NCI-H524 (cell line): ENCODE measurements around the gene SDK2.
"Not testable (repeated sequence)": the region's sequence is repeated elsewhere in the genome, so short reads cannot be mapped to it uniquely, and the experiment has no call there.

Source experiments
- DNase-seq, 2 experiments: peaks; one replicate each; lab custom pipeline; 2025; lab: John Stamatoyannopoulos, UW

SDK2 gene

GRCh38 chr17:73325527-73325842, 318.8 kb downstream of the SDK2 start:
- no peak for DNase-seq

GRCh38 chr17:73324711-73325526, 319.3 kb downstream of the SDK2 start:
- no peak for DNase-seq

DNA sequence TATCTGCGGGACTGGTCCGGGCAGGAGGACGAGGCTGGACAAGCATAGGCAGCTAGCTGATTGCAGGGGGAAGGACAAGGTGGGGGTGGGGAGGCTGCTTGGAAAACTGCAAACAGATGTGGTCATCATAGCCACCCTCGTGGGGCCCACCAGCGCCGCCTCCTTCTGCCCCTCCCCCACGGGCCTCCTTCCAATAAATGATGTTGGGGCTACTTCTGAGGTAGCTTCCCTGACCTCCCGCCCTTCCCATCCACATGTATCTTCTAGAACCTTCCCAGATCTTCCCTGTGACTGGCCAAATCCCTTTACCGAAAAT, 320.1 kb downstream of the SDK2 start:
- DNase-seq = no peak

DNA sequence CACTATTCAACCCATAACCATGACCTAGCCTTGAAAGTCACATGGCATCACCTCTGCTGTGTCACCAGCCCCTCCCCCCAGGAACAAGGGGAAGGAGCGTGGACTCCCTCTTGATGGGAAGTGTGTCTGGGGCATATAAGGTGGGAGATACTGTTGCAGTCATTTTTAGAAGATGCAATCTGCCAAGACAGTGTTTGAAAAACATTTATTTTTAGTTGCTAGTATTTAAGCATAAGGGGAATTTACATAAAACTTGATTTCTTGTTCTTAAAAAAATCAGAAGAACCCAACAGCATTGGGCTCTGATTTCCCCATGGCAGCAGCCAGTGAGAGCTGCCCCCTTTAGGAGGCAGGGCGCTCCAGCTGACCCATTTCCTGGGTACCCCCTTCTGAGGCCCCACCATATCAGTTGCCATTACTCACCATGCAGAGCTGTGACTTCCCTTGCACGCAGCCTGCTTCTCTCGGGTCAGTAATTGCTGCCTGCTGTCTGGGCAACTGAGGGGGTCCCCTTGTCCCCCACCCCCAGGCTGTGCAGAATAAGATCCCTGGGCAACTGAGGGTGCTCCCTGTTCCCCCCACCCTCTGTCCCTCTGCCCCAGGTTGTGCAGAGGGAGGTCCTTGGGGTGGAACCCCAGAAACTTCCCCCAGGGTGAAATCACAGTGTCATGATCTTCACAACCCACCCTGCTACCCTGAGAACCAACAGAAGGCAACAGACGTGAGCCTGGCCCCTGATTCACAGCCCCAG, 320.7 kb downstream of the SDK2 start:
- no peak for DNase-seq

GRCh38 chr17:73320601-73321264, 323.5 kb downstream of the SDK2 start:
- no peak for DNase-seq

DNA sequence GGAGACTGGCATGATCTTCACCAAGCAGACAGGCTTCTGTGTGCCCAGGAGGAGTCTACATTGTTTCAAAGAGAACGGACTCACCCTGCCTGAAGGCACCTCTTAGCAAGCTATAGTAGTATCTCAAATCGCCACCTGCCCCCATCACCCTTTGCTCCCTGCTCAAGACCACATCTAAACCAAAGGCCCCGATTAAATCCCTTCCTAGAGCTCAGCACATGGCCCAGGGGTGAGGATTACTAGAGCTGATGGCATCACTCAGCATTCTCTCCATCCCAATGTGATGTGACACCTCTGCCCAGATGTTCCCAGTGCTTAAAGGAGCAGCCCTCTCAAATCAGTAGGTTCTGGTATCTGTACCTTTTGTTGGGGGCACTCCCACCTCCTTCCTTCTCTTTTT, 324.5 kb downstream of the SDK2 start:
- DNase-seq = no peak

DNA sequence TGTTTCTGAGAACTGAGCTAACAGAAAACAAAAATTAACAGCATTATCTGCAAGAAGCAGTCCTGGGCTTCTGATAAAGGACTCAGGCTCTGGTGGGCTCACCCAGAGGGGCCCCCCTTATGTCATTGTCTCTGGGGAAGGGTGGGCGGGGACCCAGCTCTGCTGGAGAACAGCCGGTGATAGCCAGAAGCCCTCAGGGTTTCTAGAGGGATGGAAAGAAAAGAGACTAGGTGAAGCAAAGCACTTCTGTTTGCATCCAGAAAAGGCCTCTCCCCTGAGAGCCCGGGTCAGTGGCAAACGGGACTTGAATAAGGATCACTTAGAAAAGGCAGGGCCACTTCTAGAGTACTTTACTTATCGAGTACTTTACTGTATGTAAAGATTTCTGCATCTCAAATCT, 325.4 kb downstream of the SDK2 start:
- no peak for DNase-seq

DNA sequence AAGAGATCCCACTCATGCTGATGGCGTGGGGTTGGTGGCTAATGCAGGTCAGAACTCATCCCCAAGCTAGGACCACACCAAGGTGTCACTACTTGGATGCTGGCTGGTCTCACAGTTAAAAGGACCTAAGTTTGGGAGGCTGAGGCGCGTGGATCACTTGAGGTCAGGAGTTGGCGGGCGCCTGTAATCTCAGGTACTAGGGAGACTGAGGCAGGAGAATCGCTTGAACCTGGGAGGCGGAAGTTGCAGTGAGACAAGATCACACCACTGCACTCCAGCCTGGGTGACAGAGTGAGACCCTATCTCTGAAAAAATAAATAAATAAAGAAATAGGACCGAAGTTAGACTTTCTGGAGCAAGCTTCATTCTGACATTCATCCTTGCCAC, 325.8 kb downstream of the SDK2 start:
- DNase-seq = no peak

DNA sequence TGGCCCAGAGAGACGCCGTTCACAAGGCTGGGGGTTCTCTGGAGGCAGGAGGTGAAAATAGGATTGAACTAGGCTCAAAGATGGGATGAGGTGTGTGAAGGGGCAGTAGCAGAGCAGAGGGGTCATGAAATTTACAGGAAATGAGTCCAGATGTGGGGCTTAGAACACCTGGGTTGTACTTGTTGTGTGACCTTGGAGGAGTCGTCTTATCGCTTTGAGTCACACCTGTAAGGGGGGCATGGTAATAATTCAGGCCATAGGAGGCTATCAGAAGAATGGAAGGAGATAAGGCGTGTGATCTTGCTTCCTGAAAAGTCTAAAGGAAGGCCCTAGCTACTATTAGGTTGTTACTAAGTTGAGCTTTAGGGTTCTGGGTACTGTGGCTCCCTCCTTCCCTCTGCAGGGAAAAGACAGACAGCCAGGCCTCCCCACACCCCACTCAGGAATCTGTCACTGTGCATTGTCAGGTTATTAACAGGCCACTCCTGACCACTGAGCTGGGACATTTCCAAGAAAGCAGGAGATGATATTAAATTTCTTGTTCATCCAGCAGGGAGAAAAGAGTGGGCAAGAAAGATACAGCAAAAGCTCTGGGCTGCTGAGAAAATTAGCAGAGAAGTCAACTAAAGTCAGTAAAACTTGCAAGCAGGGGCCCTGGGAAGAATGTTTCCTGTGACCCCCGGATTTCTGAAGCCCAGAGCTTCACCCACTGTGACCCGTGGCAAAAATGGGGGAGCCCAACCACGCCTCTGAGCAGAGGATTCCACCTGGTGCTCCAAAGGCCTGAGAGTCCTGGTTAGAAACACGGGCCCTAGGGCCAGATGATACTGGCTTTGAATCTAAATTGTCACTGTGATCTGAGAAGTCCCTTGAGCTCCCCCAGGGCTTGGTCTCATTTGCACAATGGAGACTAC, 326.5 kb downstream of the SDK2 start:
- DNase-seq = no peak

- DNase-seq = no peak
Measured at GRCh38 chr17:73316919-73317505, 327.2 kb downstream of the SDK2 start.

DNA sequence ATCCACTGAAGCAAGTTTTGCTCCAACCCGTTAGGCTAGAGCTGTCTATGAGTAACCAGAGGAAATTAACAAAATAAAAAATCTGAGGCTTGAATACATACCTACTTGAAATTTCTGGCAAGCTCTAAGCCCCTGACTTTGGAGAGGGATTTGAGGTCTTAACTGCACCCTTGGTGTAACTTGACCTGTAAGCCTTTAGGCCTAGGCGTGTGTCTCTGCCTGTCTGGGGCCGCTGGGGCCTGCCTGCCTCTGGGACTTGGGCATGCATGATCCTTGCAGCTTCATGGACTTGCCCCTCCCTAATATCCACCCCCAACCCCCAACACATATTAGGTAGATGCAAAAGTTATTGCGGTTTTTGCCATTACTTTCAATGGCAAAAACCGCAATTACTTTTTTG, 328.8 kb downstream of the SDK2 start:
- peak; percentile 28 to 68 for DNase-seq

DNA sequence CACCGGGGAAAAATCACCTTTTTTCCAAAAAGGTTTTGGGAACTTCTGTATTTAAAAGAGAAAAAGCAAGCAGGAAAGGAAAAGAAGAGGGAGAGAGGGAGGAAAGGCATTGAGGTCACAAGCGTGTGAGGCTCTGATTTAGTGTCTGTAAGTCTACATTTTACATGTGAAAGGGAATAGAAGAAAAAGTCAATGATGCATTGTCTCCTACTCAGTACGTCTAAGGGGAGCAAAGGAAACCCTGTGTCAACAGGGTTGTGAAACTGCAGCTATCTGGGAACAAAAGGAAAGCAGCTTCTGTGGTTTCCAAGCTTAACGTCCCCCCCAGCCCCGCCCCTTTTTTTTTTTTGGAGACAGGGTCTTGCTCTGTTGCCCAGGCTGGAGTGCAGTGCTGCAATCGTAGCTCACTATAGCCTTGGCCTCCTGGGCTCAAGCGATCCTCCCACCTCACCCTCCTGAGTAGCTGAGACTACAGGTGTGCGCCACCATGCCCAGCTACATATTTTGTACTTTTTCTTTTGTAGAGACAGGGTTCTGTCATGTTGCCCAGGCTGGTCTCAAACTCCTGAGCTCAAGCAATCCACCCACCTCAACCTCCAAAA, 330.6 kb downstream of the SDK2 start:
- DNase-seq = no peak

DNA sequence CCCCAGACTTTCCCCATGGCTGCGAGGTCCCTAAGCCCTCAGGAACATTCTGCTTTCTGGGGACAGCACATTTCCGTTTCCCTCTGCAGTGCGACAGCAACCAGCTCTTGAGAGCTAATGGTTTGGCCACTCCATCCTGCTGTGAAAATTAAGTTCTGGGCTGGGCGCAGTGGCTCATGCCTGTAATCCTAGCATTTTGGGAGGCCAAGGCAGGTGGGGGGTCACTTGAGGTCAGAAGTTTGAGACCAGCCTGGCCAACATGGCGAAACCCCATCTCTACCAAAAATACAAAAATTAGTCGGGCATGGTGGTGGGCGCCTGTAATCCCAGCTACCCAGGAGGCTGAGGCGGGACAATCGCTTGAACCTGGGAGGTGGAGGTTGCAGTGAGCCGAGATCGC, 331.4 kb downstream of the SDK2 start:
- DNase-seq = not testable (repeated sequence)

GRCh38 chr17:73311781-73312641, 332.2 kb downstream of the SDK2 start, which contains the start of gene CDC42EP4:
Gene CDC42EP4, minus strand, starts transcription at chr17:73312001. Its CDS starts 25,501 bp downstream, at chr17:73286500.
- peak; percentile 93 to 96 for DNase-seq

DNA sequence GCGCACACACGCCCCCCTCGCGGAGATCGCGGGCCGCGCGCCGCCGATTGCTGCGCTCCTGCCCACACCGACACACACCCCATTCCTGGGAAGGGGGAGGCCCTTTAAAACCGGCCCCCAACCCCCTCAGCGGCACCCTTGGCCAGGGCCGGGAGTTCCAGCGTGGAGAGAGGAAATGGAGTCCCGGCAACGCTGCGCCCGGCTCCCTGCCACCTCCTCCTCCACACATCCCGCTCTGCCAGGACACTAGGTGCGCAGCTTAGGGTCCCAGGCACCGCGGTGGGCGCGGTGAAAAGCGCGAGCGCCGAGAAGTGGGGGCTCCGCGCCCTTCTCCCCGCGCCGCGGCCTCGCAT, 332.8 kb downstream of the SDK2 start:
- no peak for DNase-seq

- DNase-seq = peak in 1 of 2 experiments; percentile 30
Measured at GRCh38 chr17:73309727-73310596, 334.3 kb downstream of the SDK2 start.

DNA sequence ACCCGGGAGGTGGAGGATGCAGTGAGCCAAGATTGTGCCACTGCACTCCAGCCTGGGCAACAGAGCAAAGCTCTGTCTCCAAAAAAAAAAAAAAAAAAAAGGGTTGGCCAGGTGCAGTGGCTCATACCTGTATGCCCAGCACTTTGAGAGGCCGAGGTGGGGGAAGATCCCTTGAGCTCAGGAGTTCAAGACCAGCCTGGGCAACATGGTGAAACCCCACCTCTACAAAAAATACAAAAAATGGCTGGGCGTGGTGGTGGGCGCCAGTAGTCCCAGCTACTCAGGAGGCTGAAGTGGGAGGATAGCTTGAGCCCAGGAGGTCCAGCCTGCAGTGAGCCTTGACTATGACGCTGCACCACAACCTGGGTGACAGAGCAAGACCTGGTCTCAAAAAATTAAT, 335.3 kb downstream of the SDK2 start:
- not testable (repeated sequence) for DNase-seq

DNA sequence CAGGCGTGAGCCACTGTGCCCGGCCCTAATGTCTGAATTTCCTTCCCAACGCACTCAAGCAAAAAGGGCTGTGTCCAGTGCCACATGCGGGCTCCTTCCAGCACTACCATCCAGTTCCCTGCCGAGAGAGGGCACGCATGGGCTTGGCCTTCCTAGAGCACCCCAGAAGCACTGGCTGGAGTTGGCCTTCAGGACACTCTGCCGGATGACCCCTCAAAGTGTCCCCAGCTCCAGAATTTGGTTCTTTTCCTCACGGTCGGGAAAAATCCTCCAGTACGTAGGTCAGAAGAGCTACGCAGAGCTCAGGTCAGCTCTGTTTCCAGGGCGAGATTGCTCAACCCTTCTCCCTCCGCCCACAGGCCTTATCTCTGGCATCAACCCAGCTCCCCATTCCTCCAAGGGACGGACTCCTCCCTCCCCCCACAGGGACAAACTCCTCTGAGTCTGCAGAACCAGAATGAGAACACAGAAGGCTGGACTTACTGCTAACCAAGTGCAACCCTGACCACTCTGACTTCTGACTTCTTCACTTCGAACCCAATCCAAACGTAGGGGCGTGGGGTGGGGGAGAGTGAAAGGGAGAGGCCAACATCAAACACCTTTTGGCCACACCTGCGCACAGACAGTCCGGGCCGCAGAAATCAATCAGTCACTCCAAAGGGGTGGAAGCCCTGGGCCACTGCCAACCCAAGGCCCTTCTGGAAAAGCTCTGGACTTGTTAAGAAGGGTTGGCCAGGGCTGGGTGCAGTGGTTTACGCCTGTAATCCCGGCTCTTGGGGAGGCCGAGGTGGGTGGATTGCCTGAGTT, 336.0 kb downstream of the SDK2 start:
- no peak for DNase-seq
